Neural cell (in vitro differentiated cells): ENCODE measurements around the gene TF. TPM values are rescaled to one million over a fixed set of nuclear protein-coding genes. Genes with fewer than 3 reads are reported as not detected.

Experiments
- H2AFZ ChIP-seq: fragments of 200-600, 300-800 bp; sonication (generic), shearing (Covaris generic); 2 replicates; pipeline ENCODE4 v1.6.0; 2014; ENCODE audit warnings: low read depth, mild to moderate bottlenecking, antibody characterized with exemption, low read length, moderate library complexity
- H3F3A ChIP-seq: fragments of 200-600 bp; shearing (Covaris generic); 2 replicates; pipeline ENCODE4 v1.6.1; 2016; ENCODE audit warnings: mild to moderate bottlenecking, moderate library complexity, mixed read lengths, antibody characterized with exemption, low read length; ENCODE audit not compliant: insufficient read depth, poor library complexity, severe bottlenecking
- H3K27ac ChIP-seq: fragments of 200-600, 300-800 bp; sonication (generic), shearing (Covaris generic); 2 replicates; pipeline ENCODE4 v1.5.1; 2014; ENCODE audit warnings: mild to moderate bottlenecking, low read length, moderate library complexity
- H3K27me3 ChIP-seq: fragments of 300-800, 200-600 bp; sonication (generic), shearing (Covaris generic); 2 replicates; pipeline ENCODE4 v1.6.0; 2014; ENCODE audit warnings: mild to moderate bottlenecking, low read depth, low read length, moderate library complexity; ENCODE audit not compliant: insufficient read depth
- H3K36me3 ChIP-seq: fragments of 300-800, 200-600 bp; sonication (generic), shearing (Covaris generic); 2 replicates; pipeline ENCODE4 v1.5.1; 2014; ENCODE audit warnings: mild to moderate bottlenecking, antibody characterized with exemption, low read length, moderate library complexity; ENCODE audit not compliant: insufficient read depth
- H3K4me2 ChIP-seq: fragments of 300-800, 200-600 bp; sonication (generic), shearing (Covaris generic); 2 replicates; pipeline ENCODE4 v1.6.0; 2014; ENCODE audit warnings: mild to moderate bottlenecking, low read length
- H3K4me3 ChIP-seq: fragments of 300-800, 200-600 bp; sonication (generic), shearing (Covaris generic); 2 replicates; pipeline ENCODE4 v1.5.1; 2014; ENCODE audit warnings: mild to moderate bottlenecking, low read length, moderate library complexity
- H3K79me2 ChIP-seq: fragments of 200-600 bp; shearing (Covaris generic); replicated peaks from 2 replicates; pipeline ENCODE4 v1.6.0; 2014; ENCODE audit warnings: mild to moderate bottlenecking, low read length, moderate library complexity; ENCODE audit not compliant: insufficient read depth
- H3K9ac ChIP-seq: fragments of 300-800, 200-600 bp; sonication (generic), shearing (Covaris generic); 2 replicates; pipeline ENCODE4 v1.6.1; 2016; ENCODE audit warnings: mild to moderate bottlenecking, low read length, mixed read lengths
- H3K9me2 ChIP-seq: fragments of 200-600 bp; shearing (Covaris generic); 2 replicates; pipeline ENCODE4 v1.6.1; 2016; ENCODE audit warnings: mild to moderate bottlenecking, low read length, mixed read lengths; ENCODE audit not compliant: insufficient read depth
- H3K9me3 ChIP-seq: fragments of 200-600, 300-800 bp; sonication (generic), shearing (Covaris generic); 2 replicates; pipeline ENCODE4 v1.6.1; 2016; ENCODE audit warnings: mild to moderate bottlenecking, mixed run types, low read length, moderate library complexity, mixed read lengths
- H4K20me1 ChIP-seq: fragments of 200-600 bp; shearing (Covaris generic); 2 replicates; pipeline ENCODE4 v1.6.1; 2016; ENCODE audit warnings: mild to moderate bottlenecking, mixed run types; ENCODE audit not compliant: insufficient read depth
- CTCF ChIP-seq: fragments of 450-650 bp; IDR thresholded peaks from 2 replicates; pipeline ENCODE4 v1.5.1; 2014; ENCODE audit warnings: antibody characterized with exemption, mild to moderate bottlenecking, moderate library complexity; ENCODE audit not compliant: poor library complexity, severe bottlenecking
- EP300 ChIP-seq: fragments of 450-650 bp; conservative IDR thresholded peaks from 2 replicates; pipeline ENCODE4 v1.6.1; 2014; ENCODE audit warnings: antibody characterized with exemption, mild to moderate bottlenecking, moderate library complexity; ENCODE audit not compliant: poor library complexity, severe bottlenecking
- EZH2 ChIP-seq: fragments of 200-600, 300-800 bp; shearing (Covaris generic), sonication (generic); IDR thresholded peaks from 2 replicates; pipeline ENCODE4 v1.6.1; 2014; ENCODE audit warnings: antibody characterized with exemption, low read length, borderline replicate concordance, mild to moderate bottlenecking; ENCODE audit not compliant: insufficient read depth, poor library complexity, severe bottlenecking
- MXI1 ChIP-seq: fragments of 450-650 bp; conservative IDR thresholded peaks from 2 replicates; pipeline ENCODE4 v1.6.1; 2014; ENCODE audit warnings: antibody characterized with exemption, mild to moderate bottlenecking; ENCODE audit not compliant: poor library complexity, severe bottlenecking
- POLR2AphosphoS5 ChIP-seq: IDR thresholded peaks from 2 replicates; pipeline ENCODE4 v1.6.1; 2012
- RAD21 ChIP-seq: fragments of 450-650 bp; conservative IDR thresholded peaks from 2 replicates; pipeline ENCODE4 v1.6.1; 2014; ENCODE audit warnings: antibody characterized with exemption, mild to moderate bottlenecking, moderate library complexity
- REST ChIP-seq: IDR thresholded peaks from 2 replicates; pipeline ENCODE4 v1.6.1; 2012; ENCODE audit warnings: borderline replicate concordance
- SMC3 ChIP-seq: fragments of 450-650 bp; conservative IDR thresholded peaks from 2 replicates; pipeline ENCODE4 v1.6.1; 2014; ENCODE audit warnings: antibody characterized with exemption, mild to moderate bottlenecking, moderate library complexity; ENCODE audit not compliant: poor library complexity
- TAF1 ChIP-seq: IDR thresholded peaks from 2 replicates; pipeline ENCODE4 v1.6.1; 2012; ENCODE audit warnings: low read depth
- polyA minus RNA-seq: library from RNA; depleted of rRNA, polyadenylated mRNA; stranded (reverse); fragments of >200 nt; gene quantifications from 2 replicates; pipeline ENCODE4 v1.2.3, GENCODE V29; 2014
- polyA plus RNA-seq: library from polyadenylated mRNA; depleted of rRNA; stranded (reverse); fragments of >200 nt; gene quantifications from 2 replicates; pipeline ENCODE4 v1.2.3, GENCODE V29; 2014

TF gene
- polyA plus RNA-seq (0.24 and 1.4 TPM in 2 replicates), polyA minus RNA-seq (0.97 and 1.5 TPM in 2 replicates)

- Histone ChIP-seq H3K79me2 (no peaks in the 10 kb centered on the region), H3F3A (no peaks in the 10 kb centered on the region), H3K27ac (no peak within 1 kb of the TSS), H3K4me3 (no peak within 1 kb of the TSS), H2AFZ (no peak within 1 kb of the TSS), H3K4me2 (no peak within 1 kb of the TSS), H4K20me1 (no peaks in the 10 kb centered on the region), H3K9me3 (no peaks in the 10 kb centered on the region), H3K27me3 (no peaks in the 10 kb centered on the region), H3K9me2 (no peaks in the 10 kb centered on the region), H3K36me3 (no peaks in the 10 kb centered on the region), H3K9ac (no peak within 1 kb of the TSS)
- TF ChIP-seq SMC3 (no peak), MXI1 (no peak), EP300 (no peak), CTCF (no peak), TAF1 (no peak), RAD21 (no peak), EZH2 (no peak), POLR2AphosphoS5 (no peak), REST (no peak)
These were observed at the start of gene TF for GRCh38 chr3:133745981-133746711. TF (plus strand) TSS chr3:133746393; CDS start chr3:133746441, 48 bp downstream.

- Histone ChIP-seq H2AFZ (no peak overlapping the region), H3K9me2 (no peaks in the 10 kb centered on the region), H3K79me2 (no peaks in the 10 kb centered on the region), H3K4me3 (no peak overlapping the region), H3K9me3 (no peaks in the 10 kb centered on the region), H3F3A (no peaks in the 10 kb centered on the region), H3K27me3 (no peaks in the 10 kb centered on the region), H3K36me3 (no peaks in the 10 kb centered on the region), H3K4me2 (no peak overlapping the region), H4K20me1 (no peaks in the 10 kb centered on the region), H3K9ac (no peak overlapping the region), H3K27ac (no peak overlapping the region)
- TF ChIP-seq EP300 = no peak
- TF ChIP-seq CTCF = no peak
- TF ChIP-seq SMC3 = no peak
- no peak for TF ChIP-seq EZH2
- no peak for TF ChIP-seq MXI1
- TF ChIP-seq REST = no peak
- no peak for TF ChIP-seq RAD21
- no peak for TF ChIP-seq POLR2AphosphoS5
- no peak for TF ChIP-seq TAF1
These were observed 48.2 kb upstream of the TF start for GRCh38 chr3:133697960-133698359.
